Measurements from ENCODE around the gene SLC7A4. TPM values are rescaled to one million over a fixed set of nuclear protein-coding genes. Genes with fewer than 3 reads are reported as not detected.
"Not testable (repeated sequence)": the region's sequence is repeated elsewhere in the genome, so short reads cannot be mapped to it uniquely, and the experiment has no call there.

Gene SLC7A4
- total RNA-seq, 5 donors from 2014 or later (not counting 1 experiment from before 2014, with no cell fraction given): 0.14 to 0.76 (median 0.41) TPM; not detected in 2

DNA sequence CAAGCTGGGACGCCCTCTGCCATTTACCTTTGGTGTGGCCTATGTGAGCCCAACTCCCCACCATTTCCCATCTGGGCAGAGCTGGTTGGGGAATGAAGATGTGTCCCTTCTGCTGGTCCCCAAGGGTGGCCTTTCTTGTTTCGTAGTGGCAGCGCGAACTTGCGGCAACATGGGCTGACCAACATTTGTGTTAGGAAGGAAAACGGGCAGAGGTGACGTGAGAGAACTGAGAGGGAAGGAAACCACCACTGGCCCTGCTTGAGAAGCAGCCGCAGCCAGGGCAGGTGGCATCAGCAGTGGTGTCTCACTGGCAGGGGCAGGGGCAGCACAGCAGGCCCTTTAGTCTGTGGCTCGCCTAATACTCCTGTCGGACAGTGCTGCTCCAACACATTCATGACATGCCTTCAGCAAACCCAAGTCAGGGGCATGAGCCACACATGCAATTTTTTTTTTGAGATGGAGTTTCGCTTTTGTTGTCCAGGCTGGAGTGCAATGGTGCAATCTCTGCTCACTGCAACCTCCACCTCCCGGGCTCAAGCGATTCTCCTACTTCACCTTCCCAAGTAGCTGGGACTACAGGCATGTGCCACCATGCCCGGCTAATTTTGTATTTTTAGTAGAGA is 43.3 kb upstream of the SLC7A4 start:
- 79% methylated on average over 9 of the region's 14 CpGs for WGBS (ENCODE audit: insufficient coverage)
- H3K9me3 Mint-ChIP-seq: no peaks in the 10 kb centered on the region
- POLR2A ChIA-PET: no interaction called here

DNA sequence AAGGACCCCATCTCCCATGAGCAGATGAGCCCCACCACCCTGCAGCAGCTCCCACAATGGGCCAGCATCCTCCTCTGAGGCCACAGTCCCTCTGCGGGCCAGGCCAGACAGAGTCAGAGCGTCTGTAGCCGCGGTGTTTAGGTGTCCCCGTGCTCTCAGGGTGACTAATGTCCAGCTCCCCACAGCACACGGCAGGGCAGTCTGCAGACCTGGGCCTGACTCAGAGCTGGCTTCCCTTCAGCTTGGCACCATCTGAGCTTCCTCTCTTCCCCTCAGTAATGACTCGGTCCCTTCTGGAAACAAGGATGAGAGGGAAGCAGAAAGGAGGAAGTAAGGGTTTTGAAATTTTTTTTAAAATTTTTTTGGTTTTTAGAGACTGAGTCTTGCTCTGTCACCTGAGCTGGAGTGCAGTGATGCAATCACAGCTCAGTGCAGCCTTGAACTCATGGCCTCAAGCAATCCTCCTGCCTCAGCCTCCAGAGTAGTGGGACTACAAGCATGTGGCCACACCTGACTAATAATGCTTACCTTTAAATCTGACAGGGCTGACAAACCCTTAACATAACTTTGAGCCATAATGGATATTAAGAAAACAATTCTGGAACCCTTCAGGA is 41.8 kb upstream of the SLC7A4 start:
- no peaks in the 10 kb centered on the region for H3K36me3 ChIP-seq (ENCODE audit: control insufficient read depth in 2 of 2, extremely low read depth in 1 of 2, insufficient read depth in 1 of 2, low read length in 1 of 2)
- Mint-ChIP-seq H3K36me3 (no peaks in the 10 kb centered on the region), H3K4me1 (no peaks in the 10 kb centered on the region), H3K27ac (no peak overlapping the region), H3K4me3 (no peak overlapping the region), H3K9me3 (no peaks in the 10 kb centered on the region), H3K27me3 (peaks cover 0 to 6% of the 10 kb centered on the region in 2 donors)
- H3K4me3 ChIP-seq (ENCODE audit: control insufficient read depth in 1 of 2, extremely low read depth in 1 of 2, low read length in 1 of 2): no peak overlapping the region
- peaks cover 0 to 27% of the 10 kb centered on the region in 2 experiments for H3K27me3 ChIP-seq (replicated peaks in 1 of 2; ENCODE audit: control insufficient read depth in 2 of 2, extremely low read depth in 1 of 2, insufficient read depth in 2 of 2, low read length in 1 of 2)
- POLR2A ChIA-PET: no interaction called here
- no peaks in the 10 kb centered on the region for H3K4me1 ChIP-seq (ENCODE audit: control insufficient read depth in 1 of 2, extremely low read depth in 1 of 2, insufficient read depth in 2 of 2, low read length in 2 of 2)
- ATAC-seq (replicated peaks in 1 of 4): no peak
- 82% methylated on average over 6 of the region's 7 CpGs for WGBS (ENCODE audit: insufficient coverage)
- H3K27ac ChIP-seq (ENCODE audit: low read length): no peak overlapping the region
- CTCF ChIA-PET: no interaction called here
- no peak for DNase-seq
- no peaks in the 10 kb centered on the region for H3K9me3 ChIP-seq

More for the DNA sequence above, 43.3 kb upstream of the SLC7A4 start:
- CTCF ChIA-PET: no interaction called here
- no peak overlapping the region for H3K4me3 ChIP-seq (ENCODE audit: control insufficient read depth in 1 of 2, extremely low read depth in 1 of 2, low read length in 1 of 2)
- H3K9me3 ChIP-seq: no peaks in the 10 kb centered on the region
- H3K27ac ChIP-seq (ENCODE audit: low read length): no peak overlapping the region
- H3K36me3 ChIP-seq (ENCODE audit: control insufficient read depth in 2 of 2, extremely low read depth in 1 of 2, insufficient read depth in 1 of 2, low read length in 1 of 2): no peaks in the 10 kb centered on the region
- Mint-ChIP-seq H3K27me3 (peaks cover 0 to 6% of the 10 kb centered on the region in 2 donors), H3K36me3 (no peaks in the 10 kb centered on the region), H3K27ac (no peak overlapping the region), H3K4me3 (no peak overlapping the region), H3K4me1 (no peaks in the 10 kb centered on the region)
- no peaks in the 10 kb centered on the region for H3K4me1 ChIP-seq (ENCODE audit: control insufficient read depth in 1 of 2, extremely low read depth in 1 of 2, insufficient read depth in 2 of 2, low read length in 2 of 2)
- DNase-seq (no peak), ATAC-seq (replicated peaks in 1 of 4) (no peak)
- peaks cover 0 to 30% of the 10 kb centered on the region in 2 experiments for H3K27me3 ChIP-seq (replicated peaks in 1 of 2; ENCODE audit: control insufficient read depth in 2 of 2, extremely low read depth in 1 of 2, insufficient read depth in 2 of 2, low read length in 1 of 2)

DNA sequence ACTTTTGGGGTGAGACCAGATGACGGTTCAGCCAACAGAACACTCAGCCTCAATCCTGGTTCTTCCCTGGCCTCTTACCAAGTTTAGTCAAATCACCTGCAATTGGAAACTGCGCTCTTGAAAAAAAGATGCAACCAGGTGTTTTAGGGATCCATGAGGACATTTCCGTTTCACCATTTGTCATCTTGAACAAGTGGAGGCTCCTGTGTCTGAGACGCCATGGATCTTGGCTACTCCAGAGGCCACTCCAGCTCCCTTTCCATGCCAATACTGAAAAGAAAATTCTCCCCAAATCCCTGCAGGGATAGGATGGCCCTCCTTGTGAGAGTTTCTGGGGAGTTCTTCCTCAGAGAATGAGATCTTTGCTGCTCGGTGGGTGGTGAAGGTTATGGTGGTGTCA is 41.1 kb upstream of the SLC7A4 start:
- DNase-seq: no peak

DNA sequence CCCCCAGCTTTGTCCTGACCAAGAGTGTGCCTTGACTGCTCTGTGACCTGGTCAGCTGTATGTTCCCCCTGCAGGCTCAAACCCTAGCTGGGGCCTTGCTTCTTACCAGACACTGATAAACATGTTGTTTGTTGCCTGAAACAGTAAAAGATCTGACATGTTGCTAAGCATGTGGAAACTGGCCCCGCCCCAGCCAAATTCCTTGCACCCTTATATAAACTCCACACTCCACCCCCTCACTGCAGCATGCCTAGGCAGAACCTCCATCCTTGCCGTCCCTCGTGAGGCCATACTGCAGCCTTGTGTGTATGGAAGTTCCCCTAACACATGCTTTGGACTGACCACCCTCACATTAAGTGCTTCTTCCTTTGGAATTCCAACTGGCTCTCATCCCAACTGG is 40.7 kb upstream of the SLC7A4 start:
- Histone ChIP-seq H3K4me1 (ENCODE audit: control insufficient read depth in 1 of 2, extremely low read depth in 1 of 2, insufficient read depth in 2 of 2, low read length in 2 of 2) (no peaks in the 10 kb centered on the region), H3K9me3 (no peaks in the 10 kb centered on the region), H3K4me3 (ENCODE audit: control insufficient read depth in 1 of 2, extremely low read depth in 1 of 2, low read length in 1 of 2) (no peak overlapping the region), H3K36me3 (ENCODE audit: control insufficient read depth in 2 of 2, extremely low read depth in 1 of 2, insufficient read depth in 1 of 2, low read length in 1 of 2) (no peaks in the 10 kb centered on the region), H3K27ac (ENCODE audit: low read length) (no peak overlapping the region), H3K27me3 (replicated peaks in 1 of 2; ENCODE audit: control insufficient read depth in 2 of 2, extremely low read depth in 1 of 2, insufficient read depth in 2 of 2, low read length in 1 of 2) (peaks cover 0 to 15% of the 10 kb centered on the region in 2 experiments)
- H3K27ac Mint-ChIP-seq: no peak overlapping the region
- DNase-seq (no peak), ATAC-seq (replicated peaks in 1 of 4) (no peak)
- H3K4me3 Mint-ChIP-seq: no peak overlapping the region
- no peaks in the 10 kb centered on the region for H3K4me1 Mint-ChIP-seq
- no peaks in the 10 kb centered on the region for H3K36me3 Mint-ChIP-seq
- peaks cover 0 to 2% of the 10 kb centered on the region in 2 donors for H3K27me3 Mint-ChIP-seq
- CTCF ChIA-PET: no interaction called here
- H3K9me3 Mint-ChIP-seq: no peaks in the 10 kb centered on the region
- WGBS (ENCODE audit: insufficient coverage): 83% methylated on average over 3 of the region's 3 CpGs
- POLR2A ChIA-PET: no interaction called here

More for the DNA sequence above, 41.1 kb upstream of the SLC7A4 start:
- Histone ChIP-seq H3K9me3 (no peaks in the 10 kb centered on the region), H3K4me3 (ENCODE audit: control insufficient read depth in 1 of 2, extremely low read depth in 1 of 2, low read length in 1 of 2) (no peak overlapping the region), H3K36me3 (ENCODE audit: control insufficient read depth in 2 of 2, extremely low read depth in 1 of 2, insufficient read depth in 1 of 2, low read length in 1 of 2) (no peaks in the 10 kb centered on the region), H3K27ac (ENCODE audit: low read length) (no peak overlapping the region), H3K27me3 (replicated peaks in 1 of 2; ENCODE audit: control insufficient read depth in 2 of 2, extremely low read depth in 1 of 2, insufficient read depth in 2 of 2, low read length in 1 of 2) (peaks cover 0 to 20% of the 10 kb centered on the region in 2 experiments), H3K4me1 (ENCODE audit: control insufficient read depth in 1 of 2, extremely low read depth in 1 of 2, insufficient read depth in 2 of 2, low read length in 2 of 2) (no peaks in the 10 kb centered on the region)
- Mint-ChIP-seq H3K36me3 (no peaks in the 10 kb centered on the region), H3K4me3 (no peak overlapping the region), H3K27me3 (peaks cover 0 to 2% of the 10 kb centered on the region in 2 donors), H3K9me3 (no peaks in the 10 kb centered on the region), H3K27ac (no peak overlapping the region), H3K4me1 (no peaks in the 10 kb centered on the region)
- CTCF ChIA-PET: no interaction called here
- ATAC-seq (replicated peaks in 1 of 4): no peak
- POLR2A ChIA-PET: no interaction called here
- WGBS (ENCODE audit: insufficient coverage): 89% methylated on average over 4 of the region's 5 CpGs

DNA sequence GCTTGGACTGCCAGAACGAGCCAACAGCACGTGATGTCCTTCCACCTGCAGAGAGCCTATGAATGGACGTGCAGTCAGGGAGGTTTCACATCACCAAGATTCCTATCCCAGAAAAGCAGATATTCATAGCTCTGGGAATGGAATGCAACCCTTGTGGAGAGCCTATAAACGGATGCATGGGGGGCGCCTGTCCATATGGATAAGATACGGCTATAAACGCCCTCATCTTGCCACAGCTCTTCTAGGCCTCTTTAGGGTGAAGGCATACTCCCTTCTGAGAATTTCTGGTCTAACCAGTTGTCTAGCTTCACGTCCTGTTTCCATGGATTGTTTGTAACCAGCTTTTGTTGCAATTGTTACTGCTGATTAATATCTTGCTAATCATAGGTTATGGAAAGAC is 39.4 kb upstream of the SLC7A4 start:
- DNase-seq; H3K9me3 Mint-ChIP-seq; H3K36me3 ChIP-seq (ENCODE audit: control insufficient read depth in 2 of 2, extremely low read depth in 1 of 2, insufficient read depth in 1 of 2, low read length in 1 of 2); H3K4me1 ChIP-seq (ENCODE audit: control insufficient read depth in 1 of 2, extremely low read depth in 1 of 2, insufficient read depth in 2 of 2, low read length in 2 of 2); CTCF ChIA-PET; POLR2A ChIA-PET; H3K27me3 ChIP-seq (replicated peaks in 1 of 2; ENCODE audit: control insufficient read depth in 2 of 2, extremely low read depth in 1 of 2, insufficient read depth in 2 of 2, low read length in 1 of 2); H3K27ac Mint-ChIP-seq; ATAC-seq (replicated peaks in 1 of 4); H3K4me3 ChIP-seq (ENCODE audit: control insufficient read depth in 1 of 2, extremely low read depth in 1 of 2, low read length in 1 of 2); H3K27me3 Mint-ChIP-seq; H3K4me3 Mint-ChIP-seq; H3K27ac ChIP-seq (ENCODE audit: low read length); H3K4me1 Mint-ChIP-seq; H3K9me3 ChIP-seq; H3K36me3 Mint-ChIP-seq: not testable (repeated sequence)
- WGBS (ENCODE audit: insufficient coverage): 100% methylated on average over 5 of the region's 8 CpGs

DNA sequence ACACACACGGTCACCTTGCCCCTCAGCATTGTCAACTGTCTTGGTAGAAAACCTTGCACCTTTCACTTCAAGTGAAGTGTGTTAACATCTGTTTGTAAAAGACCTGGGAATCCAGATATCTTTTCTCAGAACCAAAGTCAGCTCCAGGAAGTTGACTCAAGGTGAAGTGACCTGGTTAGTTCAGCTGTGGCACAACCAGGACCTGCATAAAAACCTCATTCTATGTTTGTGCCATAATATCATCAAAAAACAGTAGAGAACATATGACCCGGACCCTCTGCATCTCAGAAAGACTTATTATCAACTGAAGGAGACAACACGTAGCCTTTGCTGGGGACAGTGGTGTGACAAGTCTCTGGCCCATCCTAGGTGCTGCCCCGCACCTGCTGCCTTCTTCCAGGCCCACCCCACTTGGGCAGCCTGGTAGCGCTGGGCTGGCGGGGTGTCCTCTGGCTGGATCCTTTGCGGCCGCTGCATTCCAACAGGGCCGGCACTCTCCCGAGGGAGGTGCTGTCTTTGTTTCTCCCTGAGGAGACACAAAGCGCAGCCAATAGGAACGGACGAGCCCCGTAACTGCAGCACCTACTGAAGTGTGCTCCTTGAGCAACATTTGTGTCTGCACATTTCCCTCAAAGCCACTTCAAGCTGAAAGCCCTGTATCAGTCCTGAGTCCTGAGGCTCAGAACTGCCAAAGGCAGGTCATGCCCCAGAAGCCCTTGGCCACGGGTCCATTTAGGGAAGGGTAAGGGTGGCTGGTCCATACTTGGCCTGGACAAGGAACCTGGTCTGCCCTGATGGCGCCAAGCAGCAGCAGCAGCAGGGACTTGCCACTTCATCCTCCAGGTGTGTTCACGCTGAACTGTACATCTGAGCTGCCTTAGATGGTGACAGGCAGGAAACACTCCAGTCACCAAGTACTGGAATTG is 38.6 kb upstream of the SLC7A4 start:
- H3K4me1 Mint-ChIP-seq: no peaks in the 10 kb centered on the region
- Histone ChIP-seq H3K27me3 (replicated peaks in 1 of 2; ENCODE audit: control insufficient read depth in 2 of 2, extremely low read depth in 1 of 2, insufficient read depth in 2 of 2, low read length in 1 of 2) (peaks cover 0 to 10% of the 10 kb centered on the region in 2 experiments), H3K36me3 (ENCODE audit: control insufficient read depth in 2 of 2, extremely low read depth in 1 of 2, insufficient read depth in 1 of 2, low read length in 1 of 2) (no peaks in the 10 kb centered on the region), H3K9me3 (no peaks in the 10 kb centered on the region), H3K4me3 (ENCODE audit: control insufficient read depth in 1 of 2, extremely low read depth in 1 of 2, low read length in 1 of 2) (no peak overlapping the region), H3K4me1 (ENCODE audit: control insufficient read depth in 1 of 2, extremely low read depth in 1 of 2, insufficient read depth in 2 of 2, low read length in 2 of 2) (no peaks in the 10 kb centered on the region), H3K27ac (ENCODE audit: low read length) (no peak overlapping the region)
- CTCF ChIA-PET: no interaction called here
- no peak overlapping the region for H3K27ac Mint-ChIP-seq
- ATAC-seq (replicated peaks in 1 of 4): no peak
- POLR2A ChIA-PET: no interaction called here
- H3K4me3 Mint-ChIP-seq: no peak overlapping the region
- WGBS (ENCODE audit: insufficient coverage): 86% methylated on average over 15 of the region's 17 CpGs
- DNase-seq: no peak
- no peaks in the 10 kb centered on the region for H3K36me3 Mint-ChIP-seq
- no peaks in the 10 kb centered on the region for H3K9me3 Mint-ChIP-seq
- peaks cover 0 to 4% of the 10 kb centered on the region in 2 donors for H3K27me3 Mint-ChIP-seq
